NAMALWA (cell line): Measurements from ENCODE around the gene GET4.
"Not testable (repeated sequence)": the region's sequence is repeated elsewhere in the genome, so short reads cannot be mapped to it uniquely, and the experiment has no call there.

ENCODE experiments used
- DNase-seq: peaks from one replicate; pipeline ENCODE4 v3.0.0-alpha.2; 2015; ENCODE audit warnings: low spot score

The GET4 gene

GRCh38 chr7:929311-929711 is 53.0 kb downstream of the GET4 start:
- DNase-seq, result no peak

- no peak for DNase-seq
These were observed 54.8 kb downstream of the GET4 start for GRCh38 chr7:930975-931758.

- DNase-seq, result no peak
These were observed 55.7 kb downstream of the GET4 start for GRCh38 chr7:931871-932650.

- no peak for DNase-seq
These were observed 56.3 kb downstream of the GET4 start for GRCh38 chr7:932651-932975.

GRCh38 chr7:934469-935163 is 58.3 kb downstream of the GET4 start:
- DNase-seq, result no peak

GRCh38 chr7:935164-935873 is 59.0 kb downstream of the GET4 start:
- DNase-seq, result no peak

GRCh38 chr7:935874-936385 is 59.6 kb downstream of the GET4 start:
- DNase-seq, result no peak

GRCh38 chr7:936386-937054 is 60.2 kb downstream of the GET4 start:
- peak; percentile 78 for DNase-seq

- peak; percentile 62 for DNase-seq
These were observed 61.6 kb downstream of the GET4 start for GRCh38 chr7:937856-938484.

GRCh38 chr7:938546-939185 is 62.3 kb downstream of the GET4 start:
- DNase-seq, result no peak

GRCh38 chr7:939843-940242 is 63.5 kb downstream of the GET4 start:
- no peak for DNase-seq

GRCh38 chr7:940599-941408 is 64.5 kb downstream of the GET4 start:
- no peak for DNase-seq

- not testable (repeated sequence) for DNase-seq
These were observed 67.4 kb downstream of the GET4 start for GRCh38 chr7:943793-944192.

GRCh38 chr7:944744-945143 is 68.4 kb downstream of the GET4 start:
- DNase-seq, result no peak

- DNase-seq, result no peak
These were observed 68.8 kb downstream of the GET4 start for GRCh38 chr7:945147-945555.

GRCh38 chr7:945556-946255 is 69.4 kb downstream of the GET4 start:
- no peak for DNase-seq
